Medulla oblongata (tissue), 1 donor: Measurements from ENCODE around the gene CERK.

Source experiments
- DNase-seq: peaks from one replicate; pipeline ENCODE4 v3.0.0-alpha.2; 2015; ENCODE audit errors: extremely low spot score

The CERK gene

DNA sequence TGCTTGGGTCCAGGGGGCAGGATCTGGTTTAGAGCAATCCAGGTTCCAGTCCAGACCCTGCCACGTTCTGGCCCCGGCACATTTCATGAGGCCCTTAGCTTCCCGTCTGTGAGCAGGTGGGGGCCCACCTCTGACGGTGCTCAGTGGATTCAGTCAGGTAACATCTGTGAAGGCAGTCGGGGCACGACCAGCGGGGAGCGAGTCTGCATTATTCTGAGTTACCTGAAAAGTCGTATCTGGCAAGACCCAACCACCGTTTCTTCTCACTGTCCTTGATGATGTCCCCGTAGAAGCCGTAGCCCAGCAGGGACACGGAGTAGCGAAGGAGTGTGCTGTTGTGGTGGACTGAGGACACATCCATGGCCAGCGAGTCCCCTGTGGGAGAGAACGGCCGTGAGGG, 39.0 kb downstream of the CERK start:
- DNase-seq: no peak

DNA sequence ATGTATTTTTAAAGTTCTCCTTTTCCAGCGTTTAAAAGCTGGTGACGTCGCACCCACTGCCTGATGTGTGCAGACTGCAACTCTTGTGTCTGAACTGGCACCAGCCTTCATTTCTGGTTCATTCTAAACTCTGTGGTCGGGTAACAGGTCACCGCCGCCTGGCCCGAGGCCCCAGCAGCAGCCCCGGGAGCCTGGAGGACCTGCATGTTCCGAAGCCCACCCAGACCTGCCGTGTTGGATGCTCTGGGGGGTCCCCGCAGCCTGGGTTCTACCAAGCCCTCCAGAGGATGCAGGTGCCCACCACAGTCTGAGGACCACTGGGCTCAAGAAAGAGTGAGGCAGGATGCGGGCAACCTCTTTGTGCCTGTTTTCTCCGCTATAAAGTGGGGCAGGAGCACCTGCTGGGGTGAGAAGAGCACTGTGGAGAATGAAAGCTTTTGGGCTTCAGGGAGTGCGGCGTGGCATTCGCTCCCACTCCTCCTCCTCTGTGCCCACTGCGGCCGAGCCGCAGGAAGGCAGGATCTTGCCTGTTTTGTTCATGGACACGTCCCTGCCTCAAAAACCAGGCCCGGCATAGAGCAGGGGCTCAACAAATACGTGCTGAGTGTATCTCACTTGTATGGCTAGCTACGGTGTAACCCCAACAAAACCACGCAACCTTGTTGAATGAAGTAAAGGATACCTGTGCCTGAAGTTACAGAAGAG, 40.1 kb downstream of the CERK start:
- no peak for DNase-seq

DNA sequence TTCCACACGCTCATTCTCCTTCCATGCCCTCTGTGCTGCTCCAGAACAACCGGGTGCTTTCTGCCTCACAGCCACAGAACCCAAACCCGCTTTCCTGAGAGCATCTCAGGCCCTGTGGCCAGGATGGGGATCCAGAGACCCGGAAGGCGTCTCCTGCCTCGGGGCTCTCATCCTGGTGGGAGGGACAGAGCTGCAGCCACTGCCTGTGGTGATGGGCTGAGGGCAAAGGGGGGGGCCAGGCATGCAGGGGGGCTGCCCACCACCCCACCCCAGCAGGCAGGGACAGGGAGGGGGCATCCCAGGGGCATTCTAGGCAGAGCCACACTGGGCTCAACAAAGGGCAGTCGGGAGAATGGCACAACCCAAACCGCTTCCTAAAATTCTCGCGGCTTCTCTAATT, 41.4 kb downstream of the CERK start:
- no peak for DNase-seq

GRCh38 chr22:46696229-46696518, 41.9 kb downstream of the CERK start:
- no peak for DNase-seq

GRCh38 chr22:46695346-46696228, 42.5 kb downstream of the CERK start:
- no peak for DNase-seq

DNA sequence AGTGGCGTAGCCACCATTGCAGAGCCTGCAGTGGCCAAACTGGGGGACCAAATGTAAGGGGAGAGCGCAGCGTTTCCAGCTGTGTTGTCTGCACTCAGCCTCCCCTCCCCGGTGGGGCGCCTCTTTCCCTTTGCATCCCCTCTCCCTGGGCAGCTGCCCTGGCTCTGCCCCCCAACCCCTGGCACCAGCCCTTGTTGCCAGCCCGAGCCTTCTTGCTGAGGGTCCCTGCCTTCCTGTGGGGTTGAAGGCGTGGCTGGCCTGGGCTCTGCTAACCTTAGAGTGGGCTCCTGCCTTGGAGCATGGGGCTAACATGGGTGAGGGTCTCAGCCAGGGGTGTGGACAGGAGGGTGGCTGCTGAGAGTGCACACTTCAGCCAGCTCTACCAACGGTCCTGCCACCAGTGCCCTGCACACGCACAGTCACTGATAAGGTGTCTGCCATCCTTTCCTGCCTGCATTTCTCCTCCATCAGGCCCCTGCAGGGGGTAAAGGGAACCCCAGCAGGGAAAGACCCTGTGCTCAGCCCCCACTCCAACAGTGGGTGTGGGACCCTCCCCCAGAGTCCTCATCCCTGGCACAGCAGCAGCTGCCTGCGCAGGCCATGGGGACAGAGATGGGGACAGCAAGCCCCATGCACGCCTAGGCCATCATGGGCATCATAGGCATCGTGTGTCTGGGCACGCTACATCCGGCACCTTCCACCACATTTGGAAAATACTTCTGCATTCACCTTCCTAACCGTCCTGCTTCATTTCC, 43.5 kb downstream of the CERK start:
- no peak for DNase-seq

DNA sequence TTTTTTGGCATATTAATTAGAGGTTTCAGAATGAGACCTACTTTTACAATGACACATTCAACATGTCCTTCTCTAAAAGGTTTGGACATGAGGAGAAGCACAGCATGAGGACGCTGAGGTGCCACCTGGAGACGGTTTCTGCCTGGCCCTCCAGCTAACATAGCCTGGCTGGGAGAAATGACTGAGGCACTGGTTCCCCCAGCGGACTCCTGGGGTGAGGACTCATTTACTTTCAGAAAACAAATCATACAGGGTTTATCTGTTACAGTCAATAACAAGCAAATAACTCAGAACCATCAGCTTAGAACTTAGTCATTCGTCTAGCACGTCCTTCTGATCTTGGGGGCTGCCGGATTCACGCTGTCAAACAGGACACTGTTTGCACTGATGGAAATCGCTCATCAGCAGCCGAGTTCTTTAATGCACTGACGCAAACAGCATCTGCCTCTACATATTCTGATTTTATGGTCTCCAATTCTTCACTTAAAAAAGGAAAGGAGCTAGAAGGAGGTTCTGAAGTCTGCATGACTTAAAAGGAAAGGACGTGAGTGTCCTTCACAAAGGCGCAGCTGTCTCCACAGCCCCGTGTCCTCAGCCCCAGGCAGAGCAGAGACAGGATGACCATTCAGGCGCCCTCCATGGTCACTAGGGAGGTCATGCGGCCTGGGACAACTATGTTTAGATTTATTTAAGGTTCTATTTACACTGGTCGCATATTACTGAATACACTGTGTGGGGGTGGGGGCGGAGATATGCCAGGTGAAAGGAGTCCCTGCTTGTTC, 44.2 kb downstream of the CERK start:
- no peak for DNase-seq

DNA sequence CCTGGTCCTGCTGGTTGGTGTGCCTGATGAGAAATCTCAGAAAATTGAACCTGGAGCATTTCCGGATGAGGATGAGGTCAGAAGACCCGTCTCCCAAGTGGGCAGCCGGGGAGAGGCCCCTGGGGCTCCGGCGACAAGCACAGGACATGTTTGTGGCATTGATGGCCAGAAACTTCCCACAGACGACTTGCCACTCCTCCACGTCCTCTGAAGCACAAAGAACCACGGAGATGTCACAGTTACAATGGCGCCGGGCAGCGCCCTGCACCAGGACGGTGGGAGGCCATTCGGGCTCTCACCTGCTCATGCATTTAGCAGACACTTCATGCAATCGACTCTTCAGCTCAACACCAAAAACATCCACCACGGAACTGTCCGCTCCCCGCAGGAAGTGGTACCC, 46.5 kb downstream of the CERK start:
- no peak for DNase-seq

DNA sequence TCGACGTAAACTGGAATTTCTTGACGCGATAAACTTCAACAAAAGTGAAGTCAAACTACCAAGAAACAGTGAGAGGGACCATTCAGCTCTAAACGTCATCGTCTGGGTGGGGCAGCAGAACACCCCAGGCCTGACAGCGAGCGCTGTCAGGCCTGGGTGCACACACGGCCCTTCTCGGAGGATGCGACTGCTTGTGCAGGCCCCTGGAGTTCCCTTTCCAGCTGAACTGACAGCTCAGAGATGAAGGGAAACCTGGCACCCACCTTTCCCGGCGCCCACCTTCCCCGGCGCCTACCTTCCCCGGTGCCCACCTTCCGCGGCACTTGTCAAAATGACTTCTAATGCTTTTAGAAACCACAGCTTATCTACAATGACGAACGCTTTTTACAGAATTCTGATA, 47.9 kb downstream of the CERK start:
- DNase-seq: no peak

- DNase-seq: no peak
Observed at GRCh38 chr22:46688949-46689348, 49.1 kb downstream of the CERK start.

DNA sequence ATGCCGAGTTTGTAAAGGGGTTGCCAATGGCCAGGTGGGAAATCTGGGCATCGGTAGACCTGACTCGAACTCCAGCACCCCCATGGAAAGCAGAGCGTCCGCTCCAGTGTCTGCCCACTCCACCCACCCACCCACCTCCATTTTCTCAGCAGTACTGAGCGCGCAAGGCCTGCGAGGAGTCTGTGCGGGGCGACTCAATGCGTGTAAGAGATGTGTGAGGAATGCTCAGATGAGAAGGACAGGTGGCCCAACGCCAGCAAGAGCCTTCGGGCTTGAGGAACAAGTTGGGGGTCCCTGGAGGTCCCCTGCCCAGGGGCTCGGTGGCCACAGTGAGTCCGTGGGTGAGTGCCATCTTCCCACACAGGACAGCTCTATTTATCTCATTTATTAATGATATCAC, 50.6 kb downstream of the CERK start:
- no peak for DNase-seq

DNA sequence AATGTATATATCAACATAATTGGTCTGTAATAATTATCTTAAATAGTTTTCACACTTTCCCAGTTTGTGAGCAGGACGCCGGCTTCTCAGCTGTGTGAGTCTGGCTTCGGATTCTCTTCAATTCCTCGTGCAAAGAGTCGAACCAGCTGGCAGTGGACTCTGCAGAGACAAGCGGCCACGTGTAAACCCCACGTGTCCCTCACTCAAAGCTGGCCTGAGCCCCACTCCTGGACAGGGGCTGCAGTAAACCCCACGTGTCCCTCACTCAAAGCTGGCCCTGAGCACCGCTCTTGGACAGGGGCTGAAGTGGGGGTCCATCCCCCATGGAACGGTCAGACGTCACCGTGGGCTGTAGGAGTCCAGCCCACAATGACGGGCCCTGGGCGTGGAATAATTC, 51.0 kb downstream of the CERK start:
- no peak for DNase-seq

- no peak for DNase-seq
Observed at GRCh38 chr22:46686221-46687047, 51.6 kb downstream of the CERK start.

- DNase-seq: no peak
Observed at GRCh38 chr22:46684706-46685105, 53.3 kb downstream of the CERK start.

DNA sequence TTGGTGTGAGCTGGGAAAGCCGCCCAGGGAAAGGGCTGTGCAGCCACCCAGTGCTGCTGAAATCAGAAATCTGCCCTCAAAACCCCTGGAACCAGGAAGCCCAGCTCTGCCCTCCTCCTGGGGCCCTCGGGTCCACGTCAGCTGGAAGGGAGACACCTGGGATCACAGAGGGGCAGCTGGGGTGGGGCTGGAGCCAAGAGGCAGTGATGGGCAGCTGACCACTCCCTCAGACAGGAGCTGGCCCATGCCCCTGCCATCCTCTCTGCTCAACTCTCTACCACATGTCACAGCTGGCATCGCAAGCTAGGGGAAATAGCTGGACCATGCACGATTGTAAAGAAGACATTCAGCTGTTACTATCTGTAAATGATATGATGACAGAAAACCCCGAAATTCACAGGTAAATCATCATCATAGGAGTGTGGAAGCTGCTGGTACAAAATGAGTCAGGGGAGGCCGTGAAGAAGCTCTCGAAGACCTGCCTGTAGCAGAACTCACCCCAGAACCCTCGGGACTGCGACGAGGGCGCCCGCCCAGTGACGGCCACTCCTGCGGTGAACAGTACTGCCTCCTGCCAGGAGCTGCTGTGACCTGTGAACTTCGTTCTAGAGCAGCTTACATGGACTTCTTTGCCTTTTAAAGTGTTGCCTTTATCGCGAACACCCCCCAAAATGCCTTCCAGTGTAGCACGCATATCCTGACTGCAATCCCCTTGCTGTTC, 55.9 kb downstream of the CERK start:
- no peak for DNase-seq

DNA sequence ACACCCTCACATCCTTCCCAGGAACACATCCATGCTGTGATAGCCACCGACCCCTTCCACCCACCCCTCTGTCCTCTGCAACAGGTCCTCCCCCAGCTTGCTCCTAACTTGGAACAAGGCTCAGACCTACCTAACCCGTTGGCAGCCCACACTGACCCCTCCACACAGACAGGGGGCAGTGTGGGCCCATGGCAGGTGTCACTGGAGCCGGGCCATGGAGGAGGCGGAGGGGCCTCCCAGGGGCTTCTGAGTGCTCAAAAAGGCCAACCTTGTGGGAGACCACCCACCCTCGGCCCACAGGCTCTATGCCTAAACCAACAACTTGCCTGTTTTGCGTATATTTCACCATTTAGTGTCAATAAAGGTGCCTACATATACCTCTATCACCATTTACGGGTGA, 57.0 kb downstream of the CERK start:
- no peak for DNase-seq

DNA sequence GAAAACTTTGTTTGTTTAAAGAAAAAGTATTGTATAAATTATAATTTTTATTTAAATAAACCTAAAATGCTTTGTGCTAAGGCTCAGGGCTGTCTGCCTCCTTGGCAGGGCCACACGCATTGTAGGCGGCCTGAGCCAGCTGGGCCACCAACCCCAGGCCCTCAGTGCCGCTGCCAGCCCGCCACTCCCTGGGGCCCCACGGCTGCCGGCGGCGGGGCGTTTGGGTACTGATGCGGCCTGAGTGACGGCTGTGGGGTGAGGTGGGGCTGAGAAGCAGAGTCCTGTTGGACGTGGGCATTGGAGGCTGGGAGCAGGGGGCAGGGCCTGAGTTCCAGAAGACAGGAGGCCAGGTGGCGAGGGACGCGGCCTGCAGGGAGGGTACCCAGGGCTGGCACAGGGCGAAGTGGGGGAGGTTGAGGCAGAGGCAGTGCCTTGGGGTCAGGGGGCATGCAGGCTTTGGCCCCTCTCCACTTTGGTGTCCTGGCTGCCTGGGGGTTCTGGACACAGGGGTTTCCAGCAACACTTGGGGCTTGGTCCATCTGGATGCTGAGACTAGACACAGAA, 58.3 kb downstream of the CERK start:
- no peak for DNase-seq

GRCh38 chr22:46678785-46679700, 59.0 kb downstream of the CERK start:
- no peak for DNase-seq
